Naive B cell (primary cell): ENCODE measurements around the gene TOMM7. TPM values are rescaled to one million over a fixed set of nuclear protein-coding genes. Genes with fewer than 3 reads are reported as not detected.

ENCODE experiments used
- ATAC-seq, 2 donors: fragments of 150-1000 bp; cut with Tn5 transposase; 2 replicates each; pipeline ENCODE4 v1.10.0; 2021; ENCODE audit warnings: low read depth in 2 of 2, mild to moderate bottlenecking in 2 of 2, moderate library complexity in 2 of 2
- DNase-seq: peaks from one replicate; pipeline ENCODE4 v3.0.0; 2022
- H3K27ac Mint-ChIP-seq, 6 donors: one replicate each; pipeline ENCODE4 v1.8.0; 2020 to 2022; ENCODE audit warnings: mild to moderate bottlenecking in 6 of 6, mixed read lengths in 6 of 6, moderate library complexity in 5 of 6, inconsistent platforms in 2 of 6
- H3K27me3 Mint-ChIP-seq, 3 donors: one replicate each; pipeline ENCODE4 v1.8.0; 2021 to 2022; ENCODE audit warnings: mixed read lengths in 3 of 3, mild to moderate bottlenecking in 1 of 3
- H3K36me3 Mint-ChIP-seq, 2 donors: one replicate each; pipeline ENCODE4 v1.8.0; 2020 to 2022; ENCODE audit warnings: mixed read lengths in 2 of 2, inconsistent platforms in 1 of 2, mild to moderate bottlenecking in 1 of 2
- H3K4me1 Mint-ChIP-seq, 3 donors: one replicate each; pipeline ENCODE4 v1.8.0; 2020 to 2022; ENCODE audit warnings: mixed read lengths in 3 of 3, inconsistent platforms in 1 of 3, mild to moderate bottlenecking in 1 of 3, moderate library complexity in 1 of 3
- H3K4me3 Mint-ChIP-seq, 8 donors: one replicate each; pipeline ENCODE4 v1.8.0; 2020 to 2022; ENCODE audit warnings: mild to moderate bottlenecking in 8 of 8, mixed read lengths in 8 of 8, moderate library complexity in 8 of 8, inconsistent platforms in 2 of 8
- H3K9me3 Mint-ChIP-seq, 7 donors: one replicate each; pipeline ENCODE4 v1.8.0; 2020 to 2022; ENCODE audit warnings: mixed read lengths in 7 of 7, mild to moderate bottlenecking in 5 of 7, inconsistent platforms in 2 of 7, moderate library complexity in 1 of 7
- polyA plus RNA-seq, 6 donors: library from polyadenylated mRNA; unstranded; fragments of 300-500 nt; fragmentation: Illumina TruSeq; gene quantifications; one replicate each; pipeline ENCODE4 v1.2.3, GENCODE V29; 2021; ENCODE audit warnings: low read depth in 6 of 6

TOMM7 gene
- polyA plus RNA-seq, 6 donors from 2014 or later, result 175 to 294 (median 276) TPM

DNA sequence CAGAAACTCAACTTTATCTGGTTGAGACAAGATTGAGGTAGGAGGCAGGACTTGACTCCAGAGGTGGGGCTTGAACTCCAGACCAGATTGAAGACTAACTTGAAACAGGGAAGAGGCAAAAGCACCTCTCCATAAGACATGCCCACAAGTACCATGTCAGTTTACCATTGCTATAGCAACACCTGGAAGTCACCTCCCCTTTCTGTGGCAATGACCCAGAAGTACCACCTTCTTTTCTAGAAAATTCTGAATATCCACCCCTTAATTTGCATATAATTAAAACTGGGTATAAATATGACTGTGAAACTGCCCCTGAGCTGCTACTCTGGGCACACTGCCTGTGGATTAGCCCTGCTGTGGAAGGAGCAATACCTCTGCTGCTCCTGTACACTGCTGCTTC lies 4.9 kb upstream of the TOMM7 start:
- DNase-seq (no peak), ATAC-seq (peak in 1 of 2 donors; percentile 11)
- Mint-ChIP-seq H3K4me3 (no peak overlapping the region), H3K4me1 (peaks cover 4 to 11% (median 7%) of the 10 kb centered on the region in 3 donors), H3K27ac (no peak overlapping the region), H3K36me3 (no peaks in the 10 kb centered on the region), H3K27me3 (peaks cover 10 to 26% (median 19%) of the 10 kb centered on the region in 3 donors), H3K9me3 (no peaks in the 10 kb centered on the region)

DNA sequence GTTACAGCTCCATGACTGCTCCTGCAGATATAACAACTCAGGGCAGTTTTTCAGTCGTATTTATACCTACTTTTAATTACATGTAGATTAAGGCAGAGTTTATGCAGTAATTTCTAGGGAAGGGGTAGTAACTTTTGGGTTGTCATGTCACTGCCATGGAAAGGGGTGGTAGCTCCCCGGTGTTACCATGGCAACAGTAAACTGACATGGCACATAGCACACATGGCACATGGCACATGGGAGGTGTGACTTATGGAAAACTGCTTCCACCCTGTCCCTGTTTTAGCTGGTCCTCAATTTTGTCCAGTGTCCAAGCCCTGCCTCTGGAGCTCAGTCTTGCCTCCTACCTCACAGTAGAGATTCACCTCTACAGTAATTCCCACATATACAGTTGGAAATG lies 3.9 kb upstream of the TOMM7 start:
- Mint-ChIP-seq H3K9me3 (no peaks in the 10 kb centered on the region), H3K27ac (no peak overlapping the region), H3K27me3 (peaks cover 10 to 26% (median 19%) of the 10 kb centered on the region in 3 donors), H3K4me1 (peaks cover 8 to 21% (median 17%) of the 10 kb centered on the region in 3 donors), H3K4me3 (no peak overlapping the region), H3K36me3 (no peaks in the 10 kb centered on the region)
- ATAC-seq (no peak), DNase-seq (no peak)

DNA sequence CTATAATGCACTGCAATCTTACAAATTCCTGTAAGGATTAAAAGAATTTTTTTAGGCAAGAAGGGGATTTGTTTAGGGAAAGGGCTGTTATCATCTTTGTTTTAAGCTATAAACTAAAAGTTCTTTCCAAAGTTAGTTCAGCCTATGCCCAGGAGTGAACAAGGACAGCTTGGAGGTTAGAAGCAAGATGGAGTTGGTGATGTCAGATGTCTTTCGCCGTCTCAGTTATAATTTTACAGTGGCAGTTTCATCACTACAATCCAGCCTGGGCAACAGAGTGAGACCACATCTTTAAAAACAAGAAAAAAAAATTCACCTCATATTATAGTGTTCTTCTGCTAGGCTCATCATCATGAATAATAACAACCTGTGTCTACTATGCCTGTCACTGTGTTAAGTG lies 2.1 kb upstream of the TOMM7 start:
- Mint-ChIP-seq H3K27ac (no peak overlapping the region), H3K27me3 (peaks cover 6 to 26% (median 12%) of the 10 kb centered on the region in 3 donors), H3K4me3 (peak overlapping the region in 2 of 8 donors; percentile 21 to 92), H3K36me3 (no peaks in the 10 kb centered on the region), H3K9me3 (no peaks in the 10 kb centered on the region), H3K4me1 (peaks cover 16 to 39% (median 29%) of the 10 kb centered on the region in 3 donors)
- DNase-seq, result no peak
- ATAC-seq, result no peak

DNA sequence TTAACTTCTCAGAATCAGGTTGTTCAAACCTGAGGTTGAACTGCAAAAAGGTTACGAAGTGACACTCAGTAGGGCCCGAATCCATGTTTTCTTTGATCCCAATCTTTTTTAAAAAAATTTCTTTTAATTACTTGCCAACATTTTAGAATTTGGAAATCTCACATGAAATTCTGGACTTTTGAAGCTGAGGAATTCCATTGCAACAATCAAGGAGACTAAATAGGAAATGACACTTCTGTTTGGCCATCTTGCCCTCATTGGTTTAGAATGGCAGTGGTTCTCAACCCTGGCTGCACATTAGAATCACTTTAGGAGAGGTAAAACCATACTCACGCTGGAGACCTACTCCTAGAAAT lies 471 bp upstream of the TOMM7 start:
- H3K9me3 Mint-ChIP-seq, result no peaks in the 10 kb centered on the region
- H3K27me3 Mint-ChIP-seq, result peaks cover 6 to 21% (median 8%) of the 10 kb centered on the region in 3 donors
- peak overlapping the region; percentile 91 to 100 (median 98) for H3K4me3 Mint-ChIP-seq
- H3K36me3 Mint-ChIP-seq, result no peaks in the 10 kb centered on the region
- peak in 1 of 2 donors; percentile 2 for ATAC-seq
- DNase-seq, result no peak
- peak overlapping the region in 4 of 6 donors; percentile 96 to 99 (median 98) for H3K27ac Mint-ChIP-seq
- peaks cover 17 to 45% (median 33%) of the 10 kb centered on the region in 3 donors for H3K4me1 Mint-ChIP-seq

DNA sequence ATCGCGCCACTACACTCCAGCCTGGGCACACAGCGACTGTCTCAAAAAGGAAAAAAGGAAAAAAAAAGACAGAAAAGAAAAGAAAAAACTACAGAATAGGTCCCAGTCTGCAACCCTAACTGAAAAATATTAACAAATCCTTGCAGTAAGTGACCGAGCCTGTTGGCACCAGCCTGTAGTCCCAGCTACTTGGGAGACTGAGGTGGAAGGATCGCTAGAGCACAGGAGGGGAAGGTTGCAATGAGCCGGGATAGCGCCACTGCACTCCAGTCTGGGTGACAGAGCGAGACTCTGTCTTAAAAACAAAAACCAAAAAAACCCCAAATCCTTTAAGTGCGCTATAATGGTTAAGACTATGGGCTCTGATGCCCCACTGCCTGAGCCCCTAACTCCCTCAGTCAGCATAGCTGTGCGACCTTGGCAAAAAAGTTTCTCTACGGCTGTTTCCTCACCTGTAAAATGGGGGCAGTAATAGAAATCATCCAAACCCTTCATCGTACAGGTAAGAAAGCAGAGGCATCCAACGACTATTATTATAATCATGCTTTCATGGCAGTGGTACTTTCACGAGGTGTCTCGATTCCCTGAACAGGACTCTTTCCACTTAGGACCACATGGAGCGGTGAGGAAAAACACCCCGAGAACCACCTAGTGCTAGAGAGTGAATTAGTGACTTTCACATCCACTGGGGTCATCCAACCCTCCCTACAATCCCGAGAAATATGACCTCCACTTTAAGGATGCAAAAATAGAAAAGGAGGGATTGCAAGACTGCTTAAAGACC lies 755 bp downstream of the TOMM7 start:
- H3K27me3 Mint-ChIP-seq, result peaks cover 6 to 10% (median 8%) of the 10 kb centered on the region in 3 donors
- H3K36me3 Mint-ChIP-seq, result no peaks in the 10 kb centered on the region
- DNase-seq, result no peak
- H3K4me1 Mint-ChIP-seq, result peaks cover 17 to 47% (median 33%) of the 10 kb centered on the region in 3 donors
- peak in 1 of 2 donors; percentile 4 for ATAC-seq
- H3K9me3 Mint-ChIP-seq, result no peaks in the 10 kb centered on the region
- peak overlapping the region; percentile 91 to 100 (median 98) for H3K4me3 Mint-ChIP-seq
- peak overlapping the region; percentile 96 to 100 (median 99) for H3K27ac Mint-ChIP-seq

DNA sequence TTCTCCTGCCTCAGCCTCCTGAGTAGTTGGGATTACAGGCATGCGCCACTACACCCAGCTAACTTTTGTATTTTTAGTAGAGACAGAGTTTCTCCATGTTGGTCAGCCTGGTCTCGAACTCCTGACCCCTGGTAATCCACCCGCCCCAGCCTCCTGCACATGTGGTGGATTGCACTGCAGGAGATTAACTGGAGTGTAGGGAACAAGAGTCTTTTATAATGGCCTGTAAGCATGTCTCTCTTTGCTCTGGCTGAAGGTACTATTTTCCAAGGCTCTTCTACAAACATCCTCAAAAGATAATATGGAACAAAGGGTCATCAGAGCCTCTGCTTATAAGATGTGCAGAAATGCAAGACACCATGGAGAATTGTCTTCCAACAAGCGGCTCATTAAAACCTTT lies 3.2 kb downstream of the TOMM7 start:
- ATAC-seq (no peak), DNase-seq (no peak)
- Mint-ChIP-seq H3K9me3 (no peaks in the 10 kb centered on the region), H3K4me3 (peak overlapping the region in 2 of 8 donors; percentile 81 to 92), H3K36me3 (no peaks in the 10 kb centered on the region), H3K27me3 (peaks cover 0 to 9% (median 0%) of the 10 kb centered on the region in 3 donors), H3K4me1 (peaks cover 17 to 53% (median 47%) of the 10 kb centered on the region in 3 donors), H3K27ac (peak overlapping the region in 2 of 6 donors; percentile 15 to 69)

DNA sequence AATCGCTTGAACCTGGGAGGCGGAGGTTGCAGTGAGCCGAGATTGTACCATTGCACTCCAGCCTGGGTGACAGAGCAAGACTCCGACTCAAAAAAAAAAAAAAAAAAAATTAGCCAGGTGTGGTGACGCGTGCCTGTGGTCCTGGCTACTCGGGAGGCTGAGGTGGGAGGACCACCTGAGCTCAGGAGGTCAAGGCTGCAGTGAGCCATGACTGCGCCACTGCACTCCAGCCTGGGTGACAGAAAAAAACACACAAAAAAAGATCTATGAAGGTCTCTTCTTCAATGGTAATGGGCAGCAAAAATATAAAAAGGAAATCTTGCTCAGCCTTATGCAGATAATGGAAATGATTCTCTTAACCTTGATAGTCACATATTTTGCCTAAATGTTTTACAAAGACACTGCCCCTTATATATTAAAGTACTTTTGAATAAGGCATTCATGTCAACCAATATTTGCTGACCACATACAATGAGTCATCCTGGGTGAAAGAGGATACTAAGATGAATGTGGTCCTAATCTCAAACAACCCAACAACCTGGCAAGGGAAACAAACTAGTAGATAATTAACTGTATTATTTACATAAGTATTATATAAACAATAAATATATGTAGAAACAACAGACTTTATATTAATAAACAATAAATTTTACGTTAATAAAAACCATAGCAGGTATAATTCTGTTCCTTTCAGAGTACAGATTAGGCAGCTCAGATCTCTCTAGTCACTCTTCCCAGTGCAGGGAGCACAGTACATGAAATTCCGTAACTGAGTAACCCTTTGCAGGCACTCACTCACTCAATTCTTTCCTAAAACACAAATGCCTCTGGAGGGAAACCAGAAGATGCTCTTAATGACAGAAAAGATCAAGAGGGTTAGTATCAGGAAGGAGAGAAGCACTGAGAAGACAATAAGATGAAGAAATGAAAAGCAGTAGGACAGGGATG lies 8.1 kb downstream of the TOMM7 start:
- Mint-ChIP-seq H3K27me3 (no peaks in the 10 kb centered on the region), H3K9me3 (no peaks in the 10 kb centered on the region), H3K4me1 (peaks cover 4 to 22% (median 21%) of the 10 kb centered on the region in 3 donors), H3K36me3 (peaks cover 0 to 6% of the 10 kb centered on the region in 2 donors), H3K27ac (peak overlapping the region in 1 of 6 donors; percentile 11), H3K4me3 (no peak overlapping the region)
- ATAC-seq (no peak), DNase-seq (no peak)

DNA sequence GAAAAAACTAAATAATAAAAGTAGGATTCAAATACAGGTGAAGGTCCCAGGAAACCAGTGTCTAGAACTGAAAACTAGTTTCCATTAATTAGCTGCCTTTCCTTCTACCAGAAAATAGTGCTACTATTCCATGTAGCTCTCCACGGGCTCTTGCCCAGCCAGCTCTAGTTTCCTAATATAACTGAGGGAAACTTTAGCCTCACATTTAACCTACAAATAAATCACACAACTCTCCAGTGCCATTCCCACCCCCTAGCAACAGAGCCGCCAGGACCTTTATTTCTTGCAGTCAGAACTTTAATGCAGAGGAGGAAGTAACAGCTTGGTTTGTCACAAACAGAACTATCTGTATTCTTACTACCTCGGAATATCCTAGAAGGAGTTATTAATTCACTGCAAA lies 10.3 kb downstream of the TOMM7 start:
- H3K4me1 Mint-ChIP-seq, result peaks cover 5 to 24% (median 20%) of the 10 kb centered on the region in 3 donors
- H3K9me3 Mint-ChIP-seq, result no peaks in the 10 kb centered on the region
- ATAC-seq (no peak), DNase-seq (no peak)
- no peak overlapping the region for H3K27ac Mint-ChIP-seq
- H3K36me3 Mint-ChIP-seq, result peaks cover 0 to 6% of the 10 kb centered on the region in 2 donors
- H3K4me3 Mint-ChIP-seq, result no peak overlapping the region
- H3K27me3 Mint-ChIP-seq, result no peaks in the 10 kb centered on the region

DNA sequence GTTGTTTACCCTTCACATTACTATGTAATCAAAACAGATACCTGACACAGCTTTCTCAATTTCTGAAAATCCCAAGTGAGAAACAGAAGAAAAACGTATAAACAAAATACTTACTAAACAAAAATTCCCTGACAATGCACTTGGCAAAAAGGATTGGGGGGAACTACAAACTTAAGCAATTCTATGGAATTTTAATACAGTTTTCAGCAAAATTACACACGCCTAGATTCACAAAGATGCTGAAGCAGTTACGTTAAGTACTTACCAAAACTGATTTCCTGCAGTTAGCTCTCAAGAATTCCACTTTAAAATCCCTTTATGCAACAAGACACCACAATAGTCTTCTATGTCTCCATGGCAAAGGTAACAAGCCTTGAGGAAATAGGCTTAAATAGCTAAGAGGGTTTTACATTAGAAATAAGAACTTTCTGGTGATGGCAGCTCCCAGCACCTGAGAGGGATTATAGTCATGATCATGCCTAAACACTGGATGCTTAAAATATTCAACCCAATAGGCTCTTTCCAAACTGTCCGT lies 10.8 kb downstream of the TOMM7 start:
- no peaks in the 10 kb centered on the region for H3K9me3 Mint-ChIP-seq
- H3K27ac Mint-ChIP-seq, result no peak overlapping the region
- H3K4me3 Mint-ChIP-seq, result no peak overlapping the region
- peaks cover 0 to 6% of the 10 kb centered on the region in 2 donors for H3K36me3 Mint-ChIP-seq
- H3K27me3 Mint-ChIP-seq, result no peaks in the 10 kb centered on the region
- no peak for ATAC-seq
- peaks cover 5 to 24% (median 20%) of the 10 kb centered on the region in 3 donors for H3K4me1 Mint-ChIP-seq
- DNase-seq, result no peak

DNA sequence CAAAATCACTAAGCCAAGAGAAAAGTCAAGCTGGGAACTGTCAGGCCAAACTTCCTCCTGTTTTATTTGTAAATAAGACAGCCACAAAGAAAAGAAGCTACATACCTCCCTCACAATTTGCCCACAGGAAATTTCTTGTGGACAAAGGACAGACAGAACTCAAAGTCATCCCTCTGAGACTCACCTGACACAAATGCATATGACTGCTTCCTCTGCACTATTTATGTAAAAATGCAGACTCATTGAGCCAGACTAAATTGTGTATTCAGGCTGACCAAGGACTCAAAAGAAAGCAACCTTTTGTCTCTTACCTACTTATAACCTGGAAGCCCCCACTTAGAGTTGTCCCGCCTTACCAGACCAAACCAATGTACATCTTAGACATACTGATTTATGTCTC lies 11.8 kb downstream of the TOMM7 start:
- Mint-ChIP-seq H3K4me1 (peaks cover 5 to 20% (median 17%) of the 10 kb centered on the region in 3 donors), H3K27ac (peak overlapping the region in 3 of 6 donors; percentile 8 to 84 (median 48)), H3K36me3 (peaks cover 0 to 6% of the 10 kb centered on the region in 2 donors), H3K4me3 (no peak overlapping the region), H3K27me3 (no peaks in the 10 kb centered on the region), H3K9me3 (no peaks in the 10 kb centered on the region)
- ATAC-seq (no peak), DNase-seq (no peak)

DNA sequence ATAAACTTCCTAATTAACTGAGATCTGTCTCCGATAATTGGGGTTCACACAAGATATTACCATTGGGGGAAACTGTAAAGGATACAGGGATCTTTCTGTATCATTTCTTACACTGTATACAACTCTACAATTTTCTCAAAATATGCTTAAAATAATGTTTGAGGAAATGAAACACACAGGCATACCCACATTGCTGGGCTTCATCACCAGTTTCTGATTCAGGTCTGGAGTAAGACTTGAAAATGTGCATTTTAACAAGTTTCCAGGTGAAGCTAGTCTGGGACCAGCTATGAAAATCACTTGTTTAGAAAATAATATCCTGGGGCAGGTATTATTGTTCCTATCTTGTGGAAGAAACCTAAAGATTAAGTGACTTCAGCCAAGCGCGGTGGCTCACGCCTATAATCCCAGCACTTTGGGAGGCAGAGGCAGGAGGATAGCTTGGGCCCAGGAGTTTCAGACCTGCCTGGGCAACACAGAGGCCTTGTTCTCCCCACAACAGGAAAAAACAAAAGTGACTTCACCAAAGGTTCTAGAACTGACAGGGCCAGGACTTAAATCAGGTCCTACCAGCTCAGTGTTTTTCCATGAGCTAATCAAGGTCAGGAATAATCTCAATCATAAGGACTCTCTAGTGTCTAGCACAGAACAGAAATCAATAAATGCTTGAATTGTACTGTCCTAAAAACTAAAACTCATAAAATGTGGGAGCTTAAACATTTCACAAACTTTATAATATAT lies 12.6 kb downstream of the TOMM7 start:
- H3K36me3 Mint-ChIP-seq, result peaks cover 0 to 6% of the 10 kb centered on the region in 2 donors
- no peaks in the 10 kb centered on the region for H3K9me3 Mint-ChIP-seq
- H3K4me3 Mint-ChIP-seq, result no peak overlapping the region
- DNase-seq, result no peak
- no peak for ATAC-seq
- H3K27ac Mint-ChIP-seq, result peak overlapping the region in 1 of 6 donors; percentile 75
- no peaks in the 10 kb centered on the region for H3K27me3 Mint-ChIP-seq
- peaks cover 5 to 17% (median 15%) of the 10 kb centered on the region in 3 donors for H3K4me1 Mint-ChIP-seq

DNA sequence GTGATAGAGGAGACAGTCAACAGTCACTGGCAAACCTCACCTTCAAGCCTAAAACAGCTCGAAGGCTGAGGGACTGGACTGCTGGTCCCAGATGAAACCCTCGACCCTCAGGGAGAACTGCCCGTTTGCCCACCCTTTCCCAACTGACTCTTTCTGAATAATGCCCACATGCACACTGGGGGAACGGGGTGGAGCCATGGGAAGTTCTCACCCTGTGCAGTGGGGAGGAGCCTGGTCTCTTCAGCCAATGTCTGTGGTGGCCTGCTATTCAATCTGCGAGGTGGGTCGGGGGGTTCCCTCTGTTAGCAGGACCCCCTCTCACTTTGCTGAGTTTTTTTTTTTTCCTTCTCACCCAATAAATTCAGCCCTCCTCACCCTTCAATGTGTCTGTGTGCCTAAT lies 14.5 kb downstream of the TOMM7 start:
- Mint-ChIP-seq H3K9me3 (no peaks in the 10 kb centered on the region), H3K36me3 (peaks cover 0 to 6% of the 10 kb centered on the region in 2 donors), H3K27me3 (peaks cover 0 to 4% (median 0%) of the 10 kb centered on the region in 3 donors), H3K4me3 (no peak overlapping the region), H3K27ac (peak overlapping the region in 1 of 6 donors; percentile 28), H3K4me1 (peaks cover 5 to 15% (median 8%) of the 10 kb centered on the region in 3 donors)
- no peak for DNase-seq
- ATAC-seq, result no peak
